Measurements from ENCODE around the gene MRPL18.

- TF ChIP-seq CTCF (IDR thresholded peaks at IDR 0.05; ENCODE audit: extremely low read depth in 1 of 2, insufficient read depth in 1 of 2, low read depth in 1 of 2, low read length in 2 of 2), result no peak
- no peak for TF ChIP-seq GATA2 (IDR thresholded peaks at IDR 0.05; ENCODE audit: insufficient read depth, insufficient read length, low read depth, low read length)
- no peak for TF ChIP-seq FOS (IDR thresholded peaks at IDR 0.05; ENCODE audit: borderline replicate concordance, insufficient read depth, low read length)
- no peak for TF ChIP-seq POLR2A (IDR thresholded peaks at IDR 0.05; ENCODE audit: low read depth, low read length)
- TF ChIP-seq EZH2 (IDR thresholded peaks at IDR 0.05; ENCODE audit: borderline replicate concordance, low read depth, low read length, severe bottlenecking), result no peak
- no peak for TF ChIP-seq POLR2AphosphoS5 (IDR thresholded peaks at IDR 0.05; ENCODE audit: insufficient read depth, low read depth, low read length)
- no peak for TF ChIP-seq MYC (IDR thresholded peaks at IDR 0.05; ENCODE audit: low read depth, low read length)
- no peak for TF ChIP-seq JUN (IDR thresholded peaks at IDR 0.05; ENCODE audit: borderline replicate concordance, insufficient read depth, insufficient read length, low read depth)
Observed at GRCh38 chr6:159788753-159789376, 1.4 kb upstream of the MRPL18 start.

All from endothelial cell of umbilical vein (primary cell).